ENCODE results near the gene DENND1C.

Gene DENND1C

DNA sequence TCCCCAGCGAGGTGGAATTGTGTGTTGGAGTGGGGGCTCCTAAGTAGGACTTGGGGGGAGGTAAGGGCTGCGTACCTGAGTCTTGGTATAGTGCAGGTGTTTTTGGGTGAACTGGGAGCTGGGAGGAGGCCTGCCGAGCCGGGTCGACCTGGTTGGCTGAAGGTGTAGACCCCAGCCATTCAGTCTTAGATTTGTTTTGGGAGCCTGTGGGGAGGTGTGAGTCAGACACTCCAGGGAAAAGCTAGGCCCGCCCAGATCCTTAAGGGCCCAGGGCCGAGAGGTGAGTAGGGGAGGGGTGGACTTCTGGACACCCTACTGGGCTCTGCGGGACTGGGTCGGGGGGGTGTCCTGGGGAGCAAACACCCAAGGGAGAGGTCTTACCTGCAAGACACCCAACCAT, 16.6 kb downstream of the DENND1C start:
- H3K36me3 ChIP-seq (ENCODE audit: control insufficient read depth, insufficient read depth, low read length): no peaks in the 10 kb centered on the region
- peaks cover 2% of the 10 kb centered on the region for H3K4me1 ChIP-seq (ENCODE audit: control insufficient read depth, insufficient read depth, low read length, poor library complexity, severe bottlenecking)
- H3K9me3 ChIP-seq (ENCODE audit: control insufficient read depth, low read length): no peaks in the 10 kb centered on the region
- no peak overlapping the region for H3K27ac ChIP-seq (ENCODE audit: low read depth, low read length, severe bottlenecking)
- WGBS, 2 experiments (ENCODE audit: insufficient coverage in 2 of 2): 24 to 31% methylated on average over 7 to 9 of the region's 9 CpGs
- H3K4me3 ChIP-seq (ENCODE audit: extremely low read depth, insufficient read depth, low read length, poor library complexity, severe bottlenecking): peak overlapping the region; percentile 2

- WGBS, 2 experiments (ENCODE audit: insufficient coverage in 2 of 2): 3 to 5% methylated on average over 43 to 52 of the region's 65 CpGs
- Histone ChIP-seq H3K27ac (ENCODE audit: low read depth, low read length, severe bottlenecking) (no peak within 1 kb of the TSS), H3K36me3 (ENCODE audit: control insufficient read depth, insufficient read depth, low read length) (no peaks in the 10 kb centered on the region), H3K4me1 (ENCODE audit: control insufficient read depth, insufficient read depth, low read length, poor library complexity, severe bottlenecking) (no peaks in the 10 kb centered on the region), H3K4me3 (ENCODE audit: extremely low read depth, insufficient read depth, low read length, poor library complexity, severe bottlenecking) (peak within 1 kb of the TSS; percentile 2), H3K9me3 (ENCODE audit: control insufficient read depth, low read length) (no peaks in the 10 kb centered on the region)
Measured at GRCh38 chr19:6464070-6464873, 17.3 kb downstream of the DENND1C start, which contains the start of gene CRB3. Gene CRB3 (plus strand): TSS chr19:6464271. CDS start chr19:6464702, 431 bp downstream.

GRCh38 chr19:6460099-6460884, 21.3 kb downstream of the DENND1C start:
- peaks cover 8% of the 10 kb centered on the region for H3K4me1 ChIP-seq (ENCODE audit: control insufficient read depth, insufficient read depth, low read length, poor library complexity, severe bottlenecking)
- H3K4me3 ChIP-seq (ENCODE audit: extremely low read depth, insufficient read depth, low read length, poor library complexity, severe bottlenecking): peak overlapping the region; percentile 63
- peak overlapping the region; percentile 41 for H3K27ac ChIP-seq (ENCODE audit: low read depth, low read length, severe bottlenecking)
- WGBS, 2 experiments (ENCODE audit: insufficient coverage in 2 of 2): 0% methylated on average over 21 to 49 of the region's 57 CpGs
- H3K9me3 ChIP-seq (ENCODE audit: control insufficient read depth, low read length): peaks cover 2% of the 10 kb centered on the region
- peaks cover 14% of the 10 kb centered on the region for H3K36me3 ChIP-seq (ENCODE audit: control insufficient read depth, insufficient read depth, low read length)

- peak within 1 kb of the TSS; percentile 41 for H3K27ac ChIP-seq (ENCODE audit: low read depth, low read length, severe bottlenecking)
- H3K36me3 ChIP-seq (ENCODE audit: control insufficient read depth, insufficient read depth, low read length): peaks cover 22% of the 10 kb centered on the region
- H3K4me1 ChIP-seq (ENCODE audit: control insufficient read depth, insufficient read depth, low read length, poor library complexity, severe bottlenecking): peaks cover 8% of the 10 kb centered on the region
- peaks cover 10% of the 10 kb centered on the region for H3K9me3 ChIP-seq (ENCODE audit: control insufficient read depth, low read length)
- 0% methylated on average over 30 to 38 of the region's 70 CpGs for WGBS, 2 experiments (ENCODE audit: insufficient coverage in 2 of 2)
- H3K4me3 ChIP-seq (ENCODE audit: extremely low read depth, insufficient read depth, low read length, poor library complexity, severe bottlenecking): peak within 1 kb of the TSS; percentile 63
Measured at GRCh38 chr19:6459262-6460098, 22.1 kb downstream of the DENND1C start, which contains the start of gene SLC25A23. Gene SLC25A23 (minus strand): TSS chr19:6459792. CDS start chr19:6459628, 164 bp downstream.

GRCh38 chr19:6458695-6459261, 22.8 kb downstream of the DENND1C start:
- WGBS, 2 experiments (ENCODE audit: insufficient coverage in 2 of 2): 47 to 50% methylated on average over 12 to 14 of the region's 16 CpGs
- H3K4me3 ChIP-seq (ENCODE audit: extremely low read depth, insufficient read depth, low read length, poor library complexity, severe bottlenecking): peak overlapping the region; percentile 63
- H3K27ac ChIP-seq (ENCODE audit: low read depth, low read length, severe bottlenecking): no peak overlapping the region
- peaks cover 29% of the 10 kb centered on the region for H3K36me3 ChIP-seq (ENCODE audit: control insufficient read depth, insufficient read depth, low read length)
- peaks cover 17% of the 10 kb centered on the region for H3K9me3 ChIP-seq (ENCODE audit: control insufficient read depth, low read length)
- H3K4me1 ChIP-seq (ENCODE audit: control insufficient read depth, insufficient read depth, low read length, poor library complexity, severe bottlenecking): peaks cover 8% of the 10 kb centered on the region

DNA sequence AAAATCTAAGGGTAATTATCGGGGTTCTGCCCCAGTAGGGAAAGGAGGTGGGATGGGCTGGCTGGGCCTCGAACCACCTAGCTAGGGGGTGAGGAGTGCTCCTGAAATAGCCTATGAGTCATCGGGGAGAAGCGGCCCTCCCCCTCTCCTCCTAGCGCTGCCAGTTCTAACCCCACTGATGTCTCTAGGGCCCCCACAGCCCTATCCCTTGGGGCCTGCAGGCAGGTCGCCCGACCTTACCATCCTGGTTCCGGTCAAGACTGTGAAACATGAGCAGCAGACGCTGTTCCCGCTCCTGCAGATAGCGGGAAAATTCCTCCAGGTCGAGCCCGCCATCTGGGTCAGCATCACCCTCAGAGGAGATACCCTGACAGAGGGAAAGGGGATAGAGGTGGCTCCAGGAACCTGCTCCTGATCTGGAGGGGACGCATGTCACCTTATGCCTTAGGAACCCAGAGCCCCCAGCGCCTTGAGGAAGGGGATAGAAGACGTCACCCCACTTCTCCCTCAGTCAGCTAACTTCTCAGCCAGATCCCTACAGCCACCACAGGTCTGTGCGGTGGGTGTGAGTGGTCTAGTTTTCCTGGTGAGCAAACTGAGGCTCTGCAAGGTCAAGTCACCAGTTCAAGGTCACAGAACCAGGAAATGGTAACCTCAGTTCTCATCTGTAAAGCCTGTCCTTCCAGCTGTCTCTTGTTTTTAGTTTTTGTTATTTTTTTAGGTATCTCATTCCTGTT, 23.5 kb downstream of the DENND1C start:
- peaks cover 35% of the 10 kb centered on the region for H3K36me3 ChIP-seq (ENCODE audit: control insufficient read depth, insufficient read depth, low read length)
- no peak overlapping the region for H3K27ac ChIP-seq (ENCODE audit: low read depth, low read length, severe bottlenecking)
- H3K9me3 ChIP-seq (ENCODE audit: control insufficient read depth, low read length): peaks cover 20% of the 10 kb centered on the region
- 82 to 84% methylated on average over 11 to 14 of the region's 17 CpGs for WGBS, 2 experiments (ENCODE audit: insufficient coverage in 2 of 2)
- H3K4me3 ChIP-seq (ENCODE audit: extremely low read depth, insufficient read depth, low read length, poor library complexity, severe bottlenecking): peak overlapping the region; percentile 63
- peaks cover 8% of the 10 kb centered on the region for H3K4me1 ChIP-seq (ENCODE audit: control insufficient read depth, insufficient read depth, low read length, poor library complexity, severe bottlenecking)

- peaks cover 20% of the 10 kb centered on the region for H3K9me3 ChIP-seq (ENCODE audit: control insufficient read depth, low read length)
- peaks cover 48% of the 10 kb centered on the region for H3K36me3 ChIP-seq (ENCODE audit: control insufficient read depth, insufficient read depth, low read length)
- no peak overlapping the region for H3K27ac ChIP-seq (ENCODE audit: low read depth, low read length, severe bottlenecking)
- WGBS, 2 experiments (ENCODE audit: insufficient coverage in 2 of 2): 94 to 99% methylated on average over 12 to 15 of the region's 15 CpGs
- H3K4me1 ChIP-seq (ENCODE audit: control insufficient read depth, insufficient read depth, low read length, poor library complexity, severe bottlenecking): peaks cover 8% of the 10 kb centered on the region
- no peak overlapping the region for H3K4me3 ChIP-seq (ENCODE audit: extremely low read depth, insufficient read depth, low read length, poor library complexity, severe bottlenecking)
Measured at GRCh38 chr19:6455924-6456323, 25.7 kb downstream of the DENND1C start.

DNA sequence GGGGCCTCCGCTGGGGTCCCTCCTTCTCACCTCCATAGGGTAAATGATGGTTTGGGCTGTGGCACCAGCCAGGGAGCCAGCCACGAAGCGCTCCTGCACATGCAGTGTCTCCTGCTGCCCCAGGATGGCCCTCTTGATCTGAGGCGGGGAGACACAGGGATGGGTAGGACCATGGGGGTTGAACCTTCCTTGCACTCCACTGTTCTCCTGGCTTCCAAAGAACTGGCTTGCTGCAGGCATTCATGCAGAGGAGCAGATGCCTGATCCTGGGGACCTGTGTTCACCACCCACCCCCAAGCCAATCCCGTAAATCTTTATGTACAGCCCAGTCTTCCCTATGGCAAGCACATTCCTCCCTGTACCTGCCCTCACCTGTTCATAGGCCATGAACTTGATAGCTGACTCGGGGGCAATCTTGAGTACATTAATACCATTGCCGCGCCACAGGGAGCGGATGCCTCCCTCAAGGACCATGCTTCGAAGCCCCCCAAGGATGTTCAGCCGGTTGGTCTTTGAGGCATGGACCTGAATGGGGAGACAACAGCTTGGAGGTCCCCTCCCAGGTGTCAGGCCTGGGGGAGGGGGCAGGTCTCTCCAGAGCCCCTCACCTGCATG, 27.5 kb downstream of the DENND1C start:
- peaks cover 20% of the 10 kb centered on the region for H3K9me3 ChIP-seq (ENCODE audit: control insufficient read depth, low read length)
- no peak overlapping the region for H3K27ac ChIP-seq (ENCODE audit: low read depth, low read length, severe bottlenecking)
- H3K4me3 ChIP-seq (ENCODE audit: extremely low read depth, insufficient read depth, low read length, poor library complexity, severe bottlenecking): no peak overlapping the region
- 94 to 97% methylated on average over 10 of the region's 11 CpGs for WGBS, 2 experiments (ENCODE audit: insufficient coverage in 2 of 2)
- peaks cover 48% of the 10 kb centered on the region for H3K36me3 ChIP-seq (ENCODE audit: control insufficient read depth, insufficient read depth, low read length)
- H3K4me1 ChIP-seq (ENCODE audit: control insufficient read depth, insufficient read depth, low read length, poor library complexity, severe bottlenecking): peaks cover 8% of the 10 kb centered on the region

- no CpG with 5 or more reads among the region's 2 CpGs for WGBS, 2 experiments (ENCODE audit: insufficient coverage in 2 of 2)
Measured at GRCh38 chr19:6452899-6453298, 28.7 kb downstream of the DENND1C start.

More at GRCh38 chr19:6452899-6453298, 28.7 kb downstream of the DENND1C start:
- Histone ChIP-seq H3K4me1 (ENCODE audit: control insufficient read depth, insufficient read depth, low read length, poor library complexity, severe bottlenecking) (peaks cover 3% of the 10 kb centered on the region), H3K27ac (ENCODE audit: low read depth, low read length, severe bottlenecking) (no peak overlapping the region), H3K4me3 (ENCODE audit: extremely low read depth, insufficient read depth, low read length, poor library complexity, severe bottlenecking) (no peak overlapping the region), H3K9me3 (ENCODE audit: control insufficient read depth, low read length) (peaks cover 20% of the 10 kb centered on the region), H3K36me3 (ENCODE audit: control insufficient read depth, insufficient read depth, low read length) (peaks cover 48% of the 10 kb centered on the region)
